CD4-positive, alpha-beta T cell treated with Interferon alpha-2 for 1 hour (primary cell): Measurements from ENCODE around the gene EFS.

Source experiments
- DNase-seq, 2 donors: peaks; one replicate each; pipeline ENCODE4 v3.0.0-alpha.2; 2020 to 2022

Gene EFS

GRCh38 chr14:23377573-23378563 is 12.9 kb upstream of the EFS start:
- no peak for DNase-seq

GRCh38 chr14:23377198-23377550 is 12.2 kb upstream of the EFS start:
- no peak for DNase-seq

- DNase-seq, result no peak
Measured at GRCh38 chr14:23376482-23377197, 11.7 kb upstream of the EFS start, which contains the start of gene CMTM5. Gene CMTM5, plus strand, starts transcription at chr14:23377046. Its CDS starts 206 bp downstream, at chr14:23377252.

GRCh38 chr14:23375527-23376251 is 10.7 kb upstream of the EFS start:
- DNase-seq, result no peak

- no peak for DNase-seq
Measured at GRCh38 chr14:23373041-23373440, 8.1 kb upstream of the EFS start.

GRCh38 chr14:23372509-23372908 is 7.5 kb upstream of the EFS start, which contains the start of gene IL25:
Gene IL25, plus strand, starts transcription at chr14:23372809.
- DNase-seq, result no peak

- DNase-seq, result no peak
Measured at GRCh38 chr14:23371865-23372264, 6.9 kb upstream of the EFS start.

- no peak for DNase-seq
Measured at GRCh38 chr14:23370221-23370620, 5.2 kb upstream of the EFS start.

GRCh38 chr14:23366426-23366921 is 1.5 kb upstream of the EFS start:
- no peak for DNase-seq

- no peak for DNase-seq
Measured at GRCh38 chr14:23365732-23366425, 907 bp upstream of the EFS start.

GRCh38 chr14:23364164-23365035 is 572 bp downstream of the EFS start:
- DNase-seq, result no peak

GRCh38 chr14:23362200-23362599 is 2.8 kb downstream of the EFS start:
- no peak for DNase-seq

- no peak for DNase-seq
Measured at GRCh38 chr14:23361763-23362162, 3.2 kb downstream of the EFS start.

- DNase-seq, result no peak
Measured at GRCh38 chr14:23361320-23361719, 3.7 kb downstream of the EFS start.

GRCh38 chr14:23360496-23360895 is 4.5 kb downstream of the EFS start:
- DNase-seq, result no peak

GRCh38 chr14:23359722-23360447 is 5.1 kb downstream of the EFS start:
- no peak for DNase-seq

- DNase-seq, result no peak
Measured at GRCh38 chr14:23359167-23359626, 5.8 kb downstream of the EFS start.

- DNase-seq, result no peak
Measured at GRCh38 chr14:23358553-23359166, 6.3 kb downstream of the EFS start.

- no peak for DNase-seq
Measured at GRCh38 chr14:23358042-23358441, 6.9 kb downstream of the EFS start.

- DNase-seq, result no peak
Measured at GRCh38 chr14:23357261-23357660, 7.7 kb downstream of the EFS start.
